ENCODE data around the gene KCNB1. TPM values are rescaled to one million over a fixed set of nuclear protein-coding genes. Genes with fewer than 3 reads are reported as not detected.

KCNB1 gene
- total and polyA plus RNA-seq, 2 of the 4 experiments (the other 2 are of a cell fraction): 0.05 TPM; not detected in 1

DNA sequence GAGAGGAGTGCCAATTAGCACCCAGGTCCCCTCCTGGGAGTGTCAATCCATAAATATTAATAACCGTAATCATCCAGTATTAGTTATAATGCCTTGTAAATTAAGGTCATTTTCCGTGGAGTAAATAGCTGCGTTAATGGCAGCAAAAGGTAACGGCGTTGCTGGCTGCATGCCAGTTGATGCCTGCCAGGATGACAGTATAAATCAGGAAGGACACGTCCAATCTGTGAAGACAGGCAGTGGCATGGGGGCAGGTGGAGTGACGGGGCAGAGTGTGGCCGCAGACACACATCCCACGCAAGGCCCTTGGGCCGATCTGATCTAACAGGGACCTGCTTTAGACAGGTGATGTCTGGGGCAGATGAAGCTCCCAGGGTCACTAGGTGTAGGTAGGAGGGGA lies 49.1 kb downstream of the KCNB1 start:
- H3K4me2 ChIP-seq (ENCODE audit: low read depth, low read length): no peak overlapping the region
- H3K4me3 ChIP-seq (ENCODE audit: insufficient read depth, low read depth, low read length): no peak overlapping the region
- H4K20me1 ChIP-seq (ENCODE audit: insufficient read depth, low read length): no peaks in the 10 kb centered on the region
- H4K5ac ChIP-seq (ENCODE audit: low read depth, low read length): no peak overlapping the region
- no peak overlapping the region for H2BK5ac ChIP-seq (ENCODE audit: low read depth, low read length, poor library complexity, severe bottlenecking)
- dilution Hi-C loops (cut with HindIII; ENCODE audit: low sequenced_read_pairs, unreplicated experiment): no loop called here
- H3K9ac ChIP-seq (ENCODE audit: low read depth, low read length): no peak overlapping the region
- ChIA-PET CTCF (no interaction called here), POLR2A (ENCODE audit: unreplicated experiment) (no interaction called here)
- no peak overlapping the region for H2BK120ac ChIP-seq (ENCODE audit: low read depth, low read length)
- H2AK5ac ChIP-seq (ENCODE audit: low read depth, low read length): no peak overlapping the region
- DNase-seq: no peak
- no peaks in the 10 kb centered on the region for H3K79me1 ChIP-seq (ENCODE audit: low read depth in 1 of 2, low read length in 2 of 2)
- no peaks in the 10 kb centered on the region for H3K36me3 ChIP-seq (ENCODE audit: control insufficient read depth, insufficient read depth, low read length)
- in situ Hi-C loops (cut with MboI; ENCODE audit: low sequenced_read_pairs): no loop called here
- no peak overlapping the region for H2AK9ac ChIP-seq (replicated peaks; ENCODE audit: low read depth, low read length, poor library complexity)
- BruUV-seq (replicated peaks): no TSS peak
- intact Hi-C loops (cut with micrococcal nuclease): no loop called here
- no peak overlapping the region for H3K23ac ChIP-seq (ENCODE audit: low read depth, low read length)
- no peak overlapping the region for H2BK15ac ChIP-seq (ENCODE audit: low read depth, low read length)
- WGBS, 2 experiments (ENCODE audit: extremely low coverage in 2 of 2, insufficient read length in 1 of 2): 64% methylated on average over 7 of the region's 10 CpGs; no CpG with 5 or more reads in 1 of the 2 experiments
- H3K4me1 ChIP-seq (ENCODE audit: control insufficient read depth, insufficient read depth, low read length): no peaks in the 10 kb centered on the region
- H4K8ac ChIP-seq (ENCODE audit: low read depth in 2 of 2, low read length in 2 of 2): no peak overlapping the region
- H2AFZ ChIP-seq (replicated peaks; ENCODE audit: low read length, poor library complexity): no peak overlapping the region
- H3K9me1 ChIP-seq (ENCODE audit: insufficient read depth, low read length): no peaks in the 10 kb centered on the region
- peaks cover 32% of the 10 kb centered on the region for H3K27me3 ChIP-seq (ENCODE audit: control insufficient read depth, insufficient read depth, low read length)
- H3K14ac ChIP-seq (replicated peaks; ENCODE audit: low read depth, low read length): no peak overlapping the region
- ATAC-seq (ENCODE audit: low read depth): no peak
- H3K4ac ChIP-seq (ENCODE audit: low read depth, low read length): no peak overlapping the region
- H3K27ac ChIP-seq (ENCODE audit: insufficient read depth, low read length): no peak overlapping the region
- no peak overlapping the region for H4K91ac ChIP-seq (ENCODE audit: insufficient read depth, low read depth, low read length)
- TF ChIP-seq RFX5 (IDR thresholded peaks at IDR 0.05; ENCODE audit: low read depth, low read length): no peak
- TF ChIP-seq BHLHE40 (IDR thresholded peaks at IDR 0.05; ENCODE audit: low read depth, low read length): no peak
- no peak overlapping the region for H3K56ac ChIP-seq (ENCODE audit: extremely low read depth, insufficient read depth, low read length)
- H3K9me3 ChIP-seq (ENCODE audit: control insufficient read depth, insufficient read depth, low read length): no peaks in the 10 kb centered on the region
- no peak overlapping the region for H3K18ac ChIP-seq (ENCODE audit: low read depth, low read length)
- H2BK20ac ChIP-seq (ENCODE audit: low read depth, low read length): no peak overlapping the region

All from IMR-90 (cell line).